Epithelial cell of proximal tubule (primary cell): Measurements from ENCODE around the gene CPT2. TPM values are rescaled to one million over a fixed set of nuclear protein-coding genes. Genes with fewer than 3 reads are reported as not detected.

Source experiments
- DNase-seq: peaks from one replicate; pipeline ENCODE4 v3.0.0-alpha.2; 2011; ENCODE audit warnings: low read depth
- H3K4me3 ChIP-seq: 2 replicates; pipeline ENCODE4 v1.5.1; 2011; ENCODE audit warnings: low read depth, mild to moderate bottlenecking, low read length
- total RNA-seq: library from RNA; depleted of rRNA; stranded (reverse); fragments of >200 nt; gene quantifications from 2 replicates; pipeline ENCODE4 v1.2.3, GENCODE V29; 2015
- TF ChIP-seq, protein P1 (sequence below): conservative IDR thresholded peaks from 2 replicates; pipeline ENCODE4 v1.5.1; 2012; ENCODE audit warnings: low read depth, mild to moderate bottlenecking, low read length

CPT2 gene
- total RNA-seq, 1 donor from 2014 or later, result 11.9 TPM

DNA sequence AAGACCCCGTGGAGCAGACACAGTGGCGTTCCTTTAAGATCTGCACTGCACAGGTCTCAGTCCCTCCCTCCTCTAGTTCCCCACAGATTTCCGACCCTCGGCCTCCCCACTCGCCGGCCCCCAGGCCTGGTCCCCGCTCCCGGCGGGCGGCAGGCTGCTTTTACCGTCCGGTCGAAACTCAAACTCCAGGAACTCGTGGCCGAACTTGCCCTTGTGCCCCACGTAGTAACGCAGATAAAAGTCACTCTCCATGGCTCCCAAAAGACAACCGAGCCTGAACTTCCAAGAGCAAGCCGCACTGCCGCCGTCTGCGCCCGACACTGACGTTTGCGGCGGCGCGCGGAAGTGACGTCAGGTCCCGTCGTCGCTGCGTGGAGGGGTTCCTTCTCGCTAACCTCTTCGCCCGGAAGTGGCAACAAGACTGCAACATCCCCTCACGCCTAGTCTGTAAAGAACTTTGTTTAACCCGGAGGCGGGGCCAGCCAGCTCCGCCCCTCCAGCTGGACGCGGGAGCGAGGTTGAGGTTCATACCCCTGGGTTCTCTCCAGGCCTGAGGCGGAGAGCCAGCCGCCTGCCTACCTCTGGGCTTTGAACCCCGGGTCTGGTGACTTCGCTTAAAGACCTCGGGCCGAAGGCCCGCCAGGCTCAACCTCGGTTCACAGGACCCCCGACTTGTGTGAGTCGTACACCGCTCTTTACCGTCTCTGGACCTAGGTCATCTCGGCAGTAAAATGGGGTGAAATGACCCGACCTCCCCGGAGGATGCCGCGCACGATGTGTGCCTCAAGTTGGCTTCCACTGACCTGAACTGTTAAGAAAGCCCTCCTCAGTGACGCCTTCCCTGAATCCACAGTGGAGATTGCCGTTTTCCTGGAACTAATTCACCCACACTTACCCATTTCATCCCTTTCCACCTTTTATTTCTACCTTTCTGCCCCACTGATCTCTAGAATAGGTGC is 41.9 kb downstream of the CPT2 start, which contains the start of gene MAGOH:
TSS of gene MAGOH (minus strand) at position 322 of the 959 bp plus-strand sequence. CDS start at position 252, 70 bp downstream.
- TF ChIP-seq, protein P1, sequence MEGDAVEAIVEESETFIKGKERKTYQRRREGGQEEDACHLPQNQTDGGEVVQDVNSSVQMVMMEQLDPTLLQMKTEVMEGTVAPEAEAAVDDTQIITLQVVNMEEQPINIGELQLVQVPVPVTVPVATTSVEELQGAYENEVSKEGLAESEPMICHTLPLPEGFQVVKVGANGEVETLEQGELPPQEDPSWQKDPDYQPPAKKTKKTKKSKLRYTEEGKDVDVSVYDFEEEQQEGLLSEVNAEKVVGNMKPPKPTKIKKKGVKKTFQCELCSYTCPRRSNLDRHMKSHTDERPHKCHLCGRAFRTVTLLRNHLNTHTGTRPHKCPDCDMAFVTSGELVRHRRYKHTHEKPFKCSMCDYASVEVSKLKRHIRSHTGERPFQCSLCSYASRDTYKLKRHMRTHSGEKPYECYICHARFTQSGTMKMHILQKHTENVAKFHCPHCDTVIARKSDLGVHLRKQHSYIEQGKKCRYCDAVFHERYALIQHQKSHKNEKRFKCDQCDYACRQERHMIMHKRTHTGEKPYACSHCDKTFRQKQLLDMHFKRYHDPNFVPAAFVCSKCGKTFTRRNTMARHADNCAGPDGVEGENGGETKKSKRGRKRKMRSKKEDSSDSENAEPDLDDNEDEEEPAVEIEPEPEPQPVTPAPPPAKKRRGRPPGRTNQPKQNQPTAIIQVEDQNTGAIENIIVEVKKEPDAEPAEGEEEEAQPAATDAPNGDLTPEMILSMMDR, result no peak
- peak within 1 kb of the TSS; percentile 85 for H3K4me3 ChIP-seq

DNA sequence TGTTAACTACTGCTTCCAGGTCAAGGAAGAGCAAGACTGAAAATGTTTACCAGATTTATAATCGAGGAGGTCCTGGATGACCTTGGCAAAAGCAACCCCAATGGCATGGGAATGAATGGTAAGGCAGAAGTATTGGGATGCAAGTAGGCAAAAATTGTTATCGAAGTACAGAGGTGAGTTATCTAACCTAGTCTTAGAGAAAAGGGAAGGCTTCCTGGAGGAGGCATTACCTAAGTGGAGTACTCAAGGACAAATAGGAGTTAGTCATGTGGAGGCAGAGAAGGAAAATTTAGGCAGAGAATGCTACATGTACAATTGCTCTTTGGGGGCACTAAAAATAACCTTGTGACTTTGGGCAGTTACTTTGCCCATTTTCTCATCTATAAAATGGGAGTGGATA is 45.2 kb downstream of the CPT2 start:
- no peak overlapping the region for H3K4me3 ChIP-seq
- DNase-seq, result no peak
- TF ChIP-seq, protein P1, result no peak

More for the DNA sequence above, 41.9 kb downstream of the CPT2 start, which contains the start of gene MAGOH:
- DNase-seq, result peak; percentile 63

DNA sequence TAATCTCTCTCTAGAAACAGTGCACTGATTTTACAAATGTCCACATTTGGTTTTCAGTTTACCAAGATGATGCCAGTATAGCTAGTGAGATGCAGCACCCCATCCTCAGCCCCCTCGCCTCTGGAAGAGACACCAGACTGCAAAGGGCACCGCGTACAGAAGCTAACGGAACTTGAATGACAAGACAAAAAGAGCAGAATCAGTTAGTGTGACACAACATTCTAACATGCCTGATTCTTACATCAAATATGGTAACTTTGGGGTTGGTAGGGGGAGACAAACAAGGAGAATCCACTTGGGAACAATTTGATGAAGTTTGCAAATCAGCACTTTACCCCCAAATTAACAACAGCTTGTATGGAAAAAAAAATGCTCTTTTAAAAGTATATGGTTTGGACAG is 45.8 kb downstream of the CPT2 start:
- no peak for DNase-seq
- no peak overlapping the region for H3K4me3 ChIP-seq
- TF ChIP-seq, protein P1, result no peak

DNA sequence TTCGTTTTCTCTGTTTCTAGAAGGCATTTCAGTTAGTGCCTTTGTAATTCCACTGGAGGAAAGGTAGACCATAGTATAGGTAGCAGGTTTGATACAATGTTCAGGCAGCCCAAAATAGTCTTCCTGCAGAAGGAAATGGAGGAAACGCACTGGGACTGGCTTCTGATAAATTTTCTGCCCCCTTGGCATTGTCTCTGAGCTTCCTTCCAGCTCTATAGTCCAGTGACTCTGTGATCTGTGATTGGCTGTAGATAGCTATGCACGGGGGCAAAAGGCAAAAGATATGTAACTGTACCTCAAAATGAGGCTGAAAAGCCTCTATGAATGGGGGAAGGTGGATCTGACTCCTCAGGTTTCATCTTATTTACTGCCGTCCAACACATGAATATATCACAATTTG is 47.5 kb downstream of the CPT2 start:
- no peak for DNase-seq
- no peak overlapping the region for H3K4me3 ChIP-seq
- TF ChIP-seq, protein P1, result no peak

DNA sequence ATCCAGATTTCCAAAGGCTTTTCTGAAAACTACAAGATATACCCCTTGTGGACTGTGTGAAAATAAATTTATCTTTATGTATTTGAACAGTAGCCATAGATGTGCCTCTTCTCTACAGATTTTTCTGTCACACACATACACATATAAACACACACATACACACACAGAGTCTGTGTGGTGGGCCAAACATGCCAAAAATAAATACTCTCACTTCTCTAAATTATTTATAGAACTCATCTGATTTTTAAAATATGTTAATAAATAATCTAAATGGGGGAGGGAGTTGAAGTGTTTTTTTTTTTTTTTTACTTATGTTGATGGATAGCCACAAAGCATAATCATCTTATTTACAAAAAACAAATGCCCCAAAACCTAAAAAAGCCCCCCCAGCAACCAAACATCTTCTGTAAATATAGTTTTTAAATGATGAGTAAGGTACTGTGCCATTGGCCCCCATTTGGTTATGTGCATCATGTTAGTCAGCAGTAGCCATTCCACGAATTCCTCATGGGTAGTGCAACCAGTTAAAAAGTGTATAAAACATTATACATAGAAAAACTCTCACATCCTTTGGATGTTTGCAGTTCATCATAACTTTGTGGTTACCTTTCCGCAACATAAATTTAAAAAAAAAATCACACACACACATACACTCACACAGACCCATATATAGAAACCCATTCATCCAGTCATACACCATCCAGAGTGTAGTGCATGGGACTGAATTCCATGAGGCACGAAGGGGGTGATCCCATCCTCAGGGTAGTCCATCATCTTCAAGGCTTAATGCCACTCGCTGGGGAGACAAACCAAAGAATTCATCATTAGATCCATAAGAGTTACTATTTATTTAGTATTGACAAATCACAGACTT is 49.9 kb downstream of the CPT2 start:
- H3K4me3 ChIP-seq, result no peak overlapping the region
- TF ChIP-seq, protein P1, result no peak
- DNase-seq, result no peak

DNA sequence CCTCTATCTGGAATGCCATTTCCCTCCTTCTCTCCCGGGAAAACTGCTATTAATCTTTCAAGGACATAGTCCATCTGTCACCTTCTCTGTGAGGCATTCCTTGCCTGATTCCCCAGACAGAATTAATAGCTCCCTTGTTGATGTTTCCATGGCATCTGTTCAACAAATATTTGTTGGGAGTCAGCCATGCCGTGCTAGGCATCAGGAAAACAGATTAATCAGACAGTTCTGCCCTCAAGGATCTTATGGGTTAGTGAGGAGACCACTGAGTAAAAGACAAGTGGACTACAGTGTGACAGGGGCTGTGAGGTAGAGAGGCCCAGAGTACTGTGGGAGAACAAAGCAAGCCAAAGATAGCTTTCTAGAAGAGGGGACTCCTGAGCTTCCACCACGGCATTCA is 53.1 kb downstream of the CPT2 start:
- TF ChIP-seq, protein P1, result no peak
- no peak for DNase-seq
- H3K4me3 ChIP-seq, result no peak overlapping the region
